HEK293 (cell line): Measurements from ENCODE around the gene MIF.

Source experiments
- CTCF ChIP-seq: fragments of 450-650 bp; formaldehyde crosslinking; IDR thresholded peaks from 2 replicates; pipeline ENCODE4 v1.5.1; 2016; ENCODE audit warnings: missing biosample characterization, missing genetic modification characterization
- KLF10 ChIP-seq: fragments of 450-650 bp; IDR thresholded peaks from 2 replicates; pipeline ENCODE4 v1.5.1; 2018; ENCODE audit warnings: missing biosample characterization, mild to moderate bottlenecking, missing genetic modification characterization
- TCF7L2 ChIP-seq: IDR thresholded peaks from 2 replicates; pipeline ENCODE4 v1.6.1; 2011; ENCODE audit warnings: low read depth, mild to moderate bottlenecking, inconsistent platforms, low read length, moderate library complexity, borderline replicate concordance
- ZNF18 ChIP-seq: fragments of 450-650 bp; formaldehyde crosslinking; IDR thresholded peaks from 2 replicates; pipeline ENCODE4 v1.5.1; 2016; ENCODE audit warnings: missing biosample characterization, missing genetic modification characterization
- ZNF362 ChIP-seq: fragments of 450-650 bp; formaldehyde crosslinking; IDR thresholded peaks from 2 replicates; pipeline ENCODE4 v1.5.1; 2016; ENCODE audit warnings: missing biosample characterization, missing genetic modification characterization
- ZNF391 ChIP-seq: fragments of 450-650 bp; formaldehyde crosslinking; IDR thresholded peaks from 2 replicates; pipeline ENCODE4 v1.5.1; 2016; ENCODE audit warnings: low read depth, missing biosample characterization, missing genetic modification characterization, borderline replicate concordance
- ZNF660 ChIP-seq: fragments of 450-650 bp; IDR thresholded peaks from 2 replicates; pipeline ENCODE4 v1.5.1; 2018; ENCODE audit warnings: missing biosample characterization, mild to moderate bottlenecking, missing genetic modification characterization
- ZNF768 ChIP-seq: fragments of 450-650 bp; formaldehyde crosslinking; IDR thresholded peaks from 2 replicates; pipeline ENCODE4 v1.5.1; 2018; ENCODE audit warnings: missing biosample characterization, mild to moderate bottlenecking, missing genetic modification characterization
- ZNF843 ChIP-seq: fragments of 450-650 bp; formaldehyde crosslinking; IDR thresholded peaks from 2 replicates; pipeline ENCODE4 v1.5.1; 2016; ENCODE audit warnings: missing biosample characterization, missing genetic modification characterization

GRCh38 chr22:23893121-23893944 lies 850 bp upstream of the MIF start:
- no peak for TF ChIP-seq ZNF18
- no peak for TF ChIP-seq CTCF (tag by site-specific recombination)
- no peak for TF ChIP-seq ZNF362 (tag by site-specific recombination)
- TF ChIP-seq KLF10, result no peak
- TF ChIP-seq ZNF843 (tag by site-specific recombination), result no peak
- no peak for TF ChIP-seq TCF7L2
- TF ChIP-seq ZNF660 (tag by site-specific recombination), result no peak
- no peak for TF ChIP-seq ZNF768
- no peak for TF ChIP-seq ZNF391 (tag by site-specific recombination)
